Measurements from ENCODE around the gene CLSTN2.

DNA sequence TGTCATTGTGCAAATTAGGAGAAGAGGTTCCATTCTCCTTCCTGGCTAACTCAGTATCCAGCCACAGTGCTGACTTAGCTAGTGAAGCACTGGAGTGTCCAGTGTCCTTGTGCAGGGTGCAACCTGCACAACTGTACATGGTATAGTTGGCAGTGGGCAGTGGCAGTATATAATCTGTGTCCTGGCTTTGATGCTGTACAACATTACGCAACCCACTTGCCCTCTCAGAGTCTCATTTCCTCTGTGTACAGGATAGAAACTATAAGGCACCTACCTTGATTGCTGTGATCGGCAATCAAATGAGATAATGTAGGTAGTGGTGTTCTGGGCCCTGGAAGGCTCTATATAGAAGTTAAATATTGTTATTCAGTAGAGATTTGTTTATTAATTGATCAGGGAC, 333.6 kb downstream of the CLSTN2 start:
- TF ChIP-seq EZH2 (IDR thresholded peaks at IDR 0.05; ENCODE audit: borderline replicate concordance, low read length) (no peak), CTCF (conservative IDR thresholded peaks at IDR 0.05 in 1 of 2, IDR thresholded peaks at IDR 0.05 in 1 of 2; ENCODE audit: extremely low read depth in 1 of 2, insufficient read depth in 1 of 2, low read depth in 1 of 2, low read length in 2 of 2) (no peak)
